ENCODE data around the gene COMMD10.

The COMMD10 gene

GRCh38 chr5:116292321-116292720 is 207.5 kb downstream of the COMMD10 start:
- no peak for DNase-seq (ENCODE audit: low read depth in 2 of 2)

GRCh38 chr5:116296335-116297072 is 211.7 kb downstream of the COMMD10 start:
- no peak for DNase-seq (ENCODE audit: low read depth in 2 of 2)

- DNase-seq (ENCODE audit: low read depth in 2 of 2): no peak
Observed at GRCh38 chr5:116297296-116297814, 212.5 kb downstream of the COMMD10 start.

GRCh38 chr5:116299746-116300640 is 215.2 kb downstream of the COMMD10 start:
- no peak for DNase-seq (ENCODE audit: low read depth in 2 of 2)

- no peak for DNase-seq (ENCODE audit: low read depth in 2 of 2)
Observed at GRCh38 chr5:116301110-116301509, 216.3 kb downstream of the COMMD10 start.

- DNase-seq (ENCODE audit: low read depth in 2 of 2): no peak
Observed at GRCh38 chr5:116303340-116303739, 218.5 kb downstream of the COMMD10 start.

GRCh38 chr5:116303810-116304209 is 219.0 kb downstream of the COMMD10 start:
- DNase-seq (ENCODE audit: low read depth in 2 of 2): no peak

- DNase-seq (ENCODE audit: low read depth in 2 of 2): no peak
Observed at GRCh38 chr5:116305899-116306298, 221.1 kb downstream of the COMMD10 start.

GRCh38 chr5:116306846-116307245 is 222.0 kb downstream of the COMMD10 start:
- DNase-seq (ENCODE audit: low read depth in 2 of 2): no peak

- no peak for DNase-seq (ENCODE audit: low read depth in 2 of 2)
Observed at GRCh38 chr5:116308391-116308790, 223.6 kb downstream of the COMMD10 start.

GRCh38 chr5:116313366-116313765 is 228.5 kb downstream of the COMMD10 start:
- no peak for DNase-seq (ENCODE audit: low read depth in 2 of 2)

GRCh38 chr5:116315531-116315930 is 230.7 kb downstream of the COMMD10 start:
- DNase-seq (ENCODE audit: low read depth in 2 of 2): no peak

- DNase-seq (ENCODE audit: low read depth in 2 of 2): no peak
Observed at GRCh38 chr5:116318091-116318854, 233.4 kb downstream of the COMMD10 start.

GRCh38 chr5:116320486-116320885 is 235.7 kb downstream of the COMMD10 start:
- DNase-seq (ENCODE audit: low read depth in 2 of 2): no peak

- DNase-seq (ENCODE audit: low read depth in 2 of 2): no peak
Observed at GRCh38 chr5:116329503-116329902, 244.7 kb downstream of the COMMD10 start.

GRCh38 chr5:116340799-116341198 is 256.0 kb downstream of the COMMD10 start:
- no peak for DNase-seq (ENCODE audit: low read depth in 2 of 2)

Data from stimulated activated CD8-positive, alpha-beta memory T cell treated with anti-CD3 and anti-CD28 coated beads, Interleukin-2, amount 100 ng/mL, for 48 hours (primary cell).